ENCODE results near the gene RAB41. TPM values are rescaled to one million over a fixed set of nuclear protein-coding genes. Genes with fewer than 3 reads are reported as not detected.
"Not testable (repeated sequence)": the region's sequence is repeated elsewhere in the genome, so short reads cannot be mapped to it uniquely, and the experiment has no call there.

Gene RAB41
- not detected for total RNA-seq

DNA sequence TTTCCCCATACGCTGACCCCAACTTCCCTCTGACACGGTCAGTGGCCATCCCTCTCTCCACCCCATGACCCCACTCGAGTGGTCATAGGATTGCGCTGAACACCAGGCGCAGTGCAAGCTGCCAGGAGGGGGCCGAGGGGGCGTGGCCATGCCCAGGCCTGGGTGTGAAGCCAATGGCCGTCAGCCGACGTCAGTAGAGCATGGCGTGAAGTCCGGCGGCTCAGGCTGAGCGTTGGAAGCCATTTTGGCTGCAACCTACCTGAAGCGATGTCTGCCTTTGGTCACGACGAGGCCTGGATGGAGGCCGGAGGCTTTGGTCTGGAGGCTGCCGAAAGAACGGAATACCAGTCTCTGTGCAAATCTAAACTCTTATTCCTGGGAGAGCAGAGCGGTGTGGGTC, at the start of gene RAB41:
Gene RAB41 (plus strand): TSS at position 222 of the 400 bp plus-strand sequence. CDS start 46 bp downstream, at position 268.
- Histone ChIP-seq H3K9me3 (no peaks in the 10 kb centered on the region), H3K27ac (no peak within 1 kb of the TSS), H3K27me3 (no peaks in the 10 kb centered on the region), H3K36me3 (no peaks in the 10 kb centered on the region), H3K4me1 (no peaks in the 10 kb centered on the region), H3K4me3 (no peak within 1 kb of the TSS)
- TF ChIP-seq, protein P1, sequence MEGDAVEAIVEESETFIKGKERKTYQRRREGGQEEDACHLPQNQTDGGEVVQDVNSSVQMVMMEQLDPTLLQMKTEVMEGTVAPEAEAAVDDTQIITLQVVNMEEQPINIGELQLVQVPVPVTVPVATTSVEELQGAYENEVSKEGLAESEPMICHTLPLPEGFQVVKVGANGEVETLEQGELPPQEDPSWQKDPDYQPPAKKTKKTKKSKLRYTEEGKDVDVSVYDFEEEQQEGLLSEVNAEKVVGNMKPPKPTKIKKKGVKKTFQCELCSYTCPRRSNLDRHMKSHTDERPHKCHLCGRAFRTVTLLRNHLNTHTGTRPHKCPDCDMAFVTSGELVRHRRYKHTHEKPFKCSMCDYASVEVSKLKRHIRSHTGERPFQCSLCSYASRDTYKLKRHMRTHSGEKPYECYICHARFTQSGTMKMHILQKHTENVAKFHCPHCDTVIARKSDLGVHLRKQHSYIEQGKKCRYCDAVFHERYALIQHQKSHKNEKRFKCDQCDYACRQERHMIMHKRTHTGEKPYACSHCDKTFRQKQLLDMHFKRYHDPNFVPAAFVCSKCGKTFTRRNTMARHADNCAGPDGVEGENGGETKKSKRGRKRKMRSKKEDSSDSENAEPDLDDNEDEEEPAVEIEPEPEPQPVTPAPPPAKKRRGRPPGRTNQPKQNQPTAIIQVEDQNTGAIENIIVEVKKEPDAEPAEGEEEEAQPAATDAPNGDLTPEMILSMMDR (IDR thresholded peaks at IDR 0.05) = no peak
- no peak for DNase-seq (ENCODE audit: low spot score)

DNA sequence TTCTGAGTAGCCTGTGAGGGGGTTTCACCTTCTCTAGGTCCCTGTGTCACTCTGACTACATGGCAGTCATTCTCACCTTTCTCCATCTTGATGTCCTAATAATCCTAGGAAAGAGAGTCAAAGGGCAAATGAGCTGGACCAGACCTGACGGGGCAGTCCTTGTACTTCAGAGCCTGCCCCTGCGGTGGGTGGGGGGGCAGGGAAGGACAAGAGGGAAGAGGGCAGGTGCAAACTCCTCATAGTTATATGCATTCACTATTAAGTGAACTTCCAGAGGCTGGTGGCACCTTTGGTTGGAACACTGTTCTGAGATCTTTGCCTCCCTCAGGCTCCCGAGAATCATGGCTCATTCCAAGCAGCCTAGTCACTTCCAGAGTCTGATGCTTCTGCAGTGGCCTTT, 47.6 kb upstream of the RAB41 start, which contains the start of gene AWAT1:
Gene AWAT1 (plus strand): TSS at position 301 of the 400 bp plus-strand sequence. CDS start 41 bp downstream, at position 342.
- no peaks in the 10 kb centered on the region for H3K9me3 ChIP-seq
- no peaks in the 10 kb centered on the region for H3K27me3 ChIP-seq
- no peak for DNase-seq (ENCODE audit: low spot score)
- TF ChIP-seq, protein P1 (IDR thresholded peaks at IDR 0.05) = no peak
- H3K4me3 ChIP-seq = no peak within 1 kb of the TSS
- H3K27ac ChIP-seq = no peak within 1 kb of the TSS
- no peaks in the 10 kb centered on the region for H3K36me3 ChIP-seq
- H3K4me1 ChIP-seq = no peaks in the 10 kb centered on the region

DNA sequence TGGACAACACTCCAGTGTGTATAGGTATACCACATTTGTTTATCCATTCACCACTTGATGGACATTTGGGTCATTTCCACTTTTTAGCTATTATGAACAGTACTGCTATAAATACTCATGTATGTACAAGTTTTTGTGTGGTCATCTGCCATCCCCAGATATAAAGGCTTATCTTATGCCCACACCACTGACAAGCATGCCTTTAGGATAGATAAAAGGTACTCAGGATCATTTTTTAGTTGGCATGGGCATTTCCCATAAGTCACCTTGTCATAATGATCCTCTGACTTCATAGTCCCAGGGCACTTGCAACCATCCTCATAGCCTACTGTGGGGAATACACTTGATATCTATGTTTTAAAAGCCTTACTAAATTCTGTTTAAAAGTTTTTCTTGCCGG, 41.2 kb upstream of the RAB41 start:
- TF ChIP-seq, protein P1 (IDR thresholded peaks at IDR 0.05) = no peak
- H3K4me1 ChIP-seq = no peaks in the 10 kb centered on the region
- no peaks in the 10 kb centered on the region for H3K36me3 ChIP-seq
- H3K27me3 ChIP-seq = no peaks in the 10 kb centered on the region
- H3K4me3 ChIP-seq = no peak overlapping the region
- no peak for DNase-seq (ENCODE audit: low spot score)
- H3K9me3 ChIP-seq = no peaks in the 10 kb centered on the region
- no peak overlapping the region for H3K27ac ChIP-seq

DNA sequence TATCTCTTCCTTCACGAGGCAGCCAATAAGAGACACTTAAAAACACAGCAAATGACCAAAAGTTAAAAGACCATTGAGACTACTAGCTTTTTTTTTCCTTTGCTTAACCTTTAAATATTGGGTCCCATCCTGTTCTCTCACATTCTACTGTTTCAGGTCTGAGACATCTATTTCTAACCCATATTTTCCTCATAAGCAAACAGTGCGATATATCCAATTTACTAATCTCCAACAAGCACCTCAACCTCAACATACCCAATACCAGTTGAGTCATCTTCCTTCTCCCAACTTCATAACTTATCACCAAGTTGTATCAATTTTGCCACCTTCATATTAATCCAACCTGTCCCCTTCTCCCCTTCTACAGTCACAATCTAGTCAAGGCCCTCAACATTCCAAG, 40.5 kb upstream of the RAB41 start:
- Histone ChIP-seq H3K9me3 (no peaks in the 10 kb centered on the region), H3K27me3 (no peaks in the 10 kb centered on the region), H3K36me3 (no peaks in the 10 kb centered on the region), H3K4me3 (no peak overlapping the region), H3K27ac (no peak overlapping the region), H3K4me1 (no peaks in the 10 kb centered on the region)
- TF ChIP-seq, protein P1 (IDR thresholded peaks at IDR 0.05) = no peak
- no peak for DNase-seq (ENCODE audit: low spot score)

DNA sequence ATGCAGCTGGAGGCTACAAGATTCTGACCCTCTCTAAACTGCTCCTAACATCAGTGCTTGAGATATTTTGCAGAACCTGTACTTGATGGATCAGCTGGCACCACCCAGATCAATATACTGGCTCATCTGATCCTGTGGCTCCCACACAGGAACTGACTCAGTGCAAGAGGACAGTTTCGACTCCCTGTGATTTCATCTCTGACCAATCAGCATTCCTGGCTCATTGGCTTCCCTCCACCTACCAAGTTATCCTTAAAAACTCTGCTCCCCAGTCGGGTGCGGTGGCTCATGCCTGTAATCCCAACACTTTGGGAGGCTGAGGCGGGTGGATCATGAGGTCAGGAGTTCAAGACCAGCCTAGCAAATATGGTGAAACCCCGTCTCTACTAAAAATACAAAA, 38.4 kb upstream of the RAB41 start:
- not testable (repeated sequence) for H3K27ac ChIP-seq; H3K4me3 ChIP-seq; H3K4me1 ChIP-seq; H3K9me3 ChIP-seq; H3K36me3 ChIP-seq; DNase-seq (ENCODE audit: low spot score); H3K27me3 ChIP-seq

DNA sequence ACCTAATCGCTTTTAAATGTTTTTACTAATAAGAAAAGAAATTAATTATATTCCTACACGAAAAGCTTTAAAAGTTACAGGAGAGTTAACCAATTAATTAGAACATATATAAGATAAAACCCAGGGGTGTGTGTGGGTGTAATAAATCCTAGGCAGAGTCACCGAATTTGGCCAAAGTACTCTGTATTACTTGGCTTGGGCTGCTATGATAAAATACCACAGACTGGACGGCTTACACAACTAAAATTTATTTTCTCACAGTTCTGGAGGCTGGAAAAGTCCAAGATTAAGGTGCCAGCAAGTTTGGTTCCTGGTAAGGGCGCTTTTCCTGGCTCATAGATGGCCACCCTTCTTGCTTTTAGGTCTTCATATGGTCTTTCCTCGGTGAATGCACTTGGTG, 37.1 kb upstream of the RAB41 start:
- Histone ChIP-seq H3K4me3 (no peak overlapping the region), H3K4me1 (no peaks in the 10 kb centered on the region), H3K36me3 (no peaks in the 10 kb centered on the region), H3K27ac (no peak overlapping the region), H3K9me3 (no peaks in the 10 kb centered on the region), H3K27me3 (no peaks in the 10 kb centered on the region)
- TF ChIP-seq, protein P1 (IDR thresholded peaks at IDR 0.05) = no peak
- DNase-seq (ENCODE audit: low spot score) = no peak

Data from right atrium auricular region (tissue), 2 donors.